Measurements from ENCODE around the gene TMEM184B.

TMEM184B gene

DNA sequence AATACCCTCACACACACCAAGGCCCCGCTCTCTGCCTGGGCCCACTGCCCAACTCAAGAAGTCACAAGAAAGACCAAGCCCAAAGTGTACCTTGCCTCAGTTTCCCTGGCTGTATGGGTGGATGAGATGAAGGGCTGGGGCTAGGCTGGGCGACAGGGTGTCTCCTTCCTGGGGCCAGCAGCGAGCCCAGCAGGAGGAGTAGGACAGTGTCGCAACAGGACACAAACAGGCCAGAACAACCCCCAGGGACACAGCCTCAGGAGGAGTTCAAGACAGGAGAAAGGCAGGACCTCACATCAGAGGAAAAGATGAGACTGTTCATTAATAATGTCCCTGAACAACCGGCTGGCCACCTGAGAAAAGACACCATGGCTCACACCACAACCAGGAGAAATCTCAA is 31.2 kb upstream of the TMEM184B start:
- Histone ChIP-seq H3K4me3 (ENCODE audit: extremely low read depth, insufficient read depth, low read length, poor library complexity, severe bottlenecking) (no peak overlapping the region), H3K36me3 (ENCODE audit: control insufficient read depth, insufficient read depth, low read length) (peaks cover 92% of the 10 kb centered on the region)

DNA sequence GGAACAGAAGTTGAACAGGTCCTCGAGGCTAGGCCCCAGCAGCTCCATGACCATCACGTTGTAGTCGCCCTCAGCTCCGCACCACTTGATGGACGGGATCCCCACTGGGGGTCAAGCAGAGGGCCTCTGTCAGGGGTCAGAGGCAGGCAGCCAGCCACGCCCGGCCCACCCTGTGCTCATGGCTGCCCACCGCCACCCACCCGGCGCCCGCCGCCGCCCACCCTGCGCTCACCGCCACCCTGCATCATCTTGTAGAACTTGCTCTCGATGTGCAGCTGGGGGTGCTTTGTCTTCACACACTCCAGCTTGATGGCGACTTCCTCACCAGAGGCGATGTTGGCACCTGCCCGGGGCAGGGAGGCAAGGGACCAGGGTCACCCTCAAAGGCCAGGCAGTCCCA is 30.1 kb upstream of the TMEM184B start:
- Histone ChIP-seq H3K36me3 (ENCODE audit: control insufficient read depth, insufficient read depth, low read length) (peaks cover 93% of the 10 kb centered on the region), H3K4me3 (ENCODE audit: extremely low read depth, insufficient read depth, low read length, poor library complexity, severe bottlenecking) (no peak overlapping the region), H3K27ac (ENCODE audit: low read depth, low read length, severe bottlenecking) (no peak overlapping the region), H3K4me1 (ENCODE audit: control insufficient read depth, insufficient read depth, low read length, poor library complexity, severe bottlenecking) (no peaks in the 10 kb centered on the region), H3K9me3 (ENCODE audit: control insufficient read depth, low read length) (no peaks in the 10 kb centered on the region)
- WGBS, 2 experiments (ENCODE audit: insufficient coverage in 2 of 2), result 95 to 97% methylated on average over 9 to 17 of the region's 19 CpGs

More for the DNA sequence above, 31.2 kb upstream of the TMEM184B start:
- Histone ChIP-seq H3K9me3 (ENCODE audit: control insufficient read depth, low read length) (no peaks in the 10 kb centered on the region), H3K27ac (ENCODE audit: low read depth, low read length, severe bottlenecking) (no peak overlapping the region), H3K4me1 (ENCODE audit: control insufficient read depth, insufficient read depth, low read length, poor library complexity, severe bottlenecking) (no peaks in the 10 kb centered on the region)
- 94 to 100% methylated on average over 2 to 4 of the region's 5 CpGs for WGBS, 2 experiments (ENCODE audit: insufficient coverage in 2 of 2)

DNA sequence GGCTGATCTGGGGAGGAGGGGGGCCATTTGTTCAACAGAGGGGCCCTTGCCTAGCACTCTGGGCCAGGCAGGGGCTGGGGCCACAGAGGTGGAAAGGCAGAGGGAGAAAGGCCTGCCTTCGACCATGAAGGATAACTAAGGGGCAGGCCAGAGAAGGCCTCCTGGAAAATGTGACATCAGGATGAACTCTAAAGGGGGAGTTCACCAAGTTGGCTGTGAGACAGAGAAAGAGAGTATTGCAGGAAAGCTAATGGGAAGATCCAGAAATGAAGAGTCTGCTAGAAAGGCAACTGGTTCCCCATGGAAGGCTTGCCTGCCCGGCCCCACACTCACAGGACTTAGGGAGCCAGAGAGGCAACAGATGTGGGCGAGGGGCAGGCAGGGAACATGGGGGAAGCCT is 28.1 kb upstream of the TMEM184B start:
- no peaks in the 10 kb centered on the region for H3K9me3 ChIP-seq (ENCODE audit: control insufficient read depth, low read length)
- WGBS, 2 experiments (ENCODE audit: insufficient coverage in 2 of 2), result 96 to 100% methylated on average over 3 of the region's 3 CpGs
- H3K4me3 ChIP-seq (ENCODE audit: extremely low read depth, insufficient read depth, low read length, poor library complexity, severe bottlenecking), result no peak overlapping the region
- no peaks in the 10 kb centered on the region for H3K4me1 ChIP-seq (ENCODE audit: control insufficient read depth, insufficient read depth, low read length, poor library complexity, severe bottlenecking)
- no peak overlapping the region for H3K27ac ChIP-seq (ENCODE audit: low read depth, low read length, severe bottlenecking)
- H3K36me3 ChIP-seq (ENCODE audit: control insufficient read depth, insufficient read depth, low read length), result peaks cover 99% of the 10 kb centered on the region

DNA sequence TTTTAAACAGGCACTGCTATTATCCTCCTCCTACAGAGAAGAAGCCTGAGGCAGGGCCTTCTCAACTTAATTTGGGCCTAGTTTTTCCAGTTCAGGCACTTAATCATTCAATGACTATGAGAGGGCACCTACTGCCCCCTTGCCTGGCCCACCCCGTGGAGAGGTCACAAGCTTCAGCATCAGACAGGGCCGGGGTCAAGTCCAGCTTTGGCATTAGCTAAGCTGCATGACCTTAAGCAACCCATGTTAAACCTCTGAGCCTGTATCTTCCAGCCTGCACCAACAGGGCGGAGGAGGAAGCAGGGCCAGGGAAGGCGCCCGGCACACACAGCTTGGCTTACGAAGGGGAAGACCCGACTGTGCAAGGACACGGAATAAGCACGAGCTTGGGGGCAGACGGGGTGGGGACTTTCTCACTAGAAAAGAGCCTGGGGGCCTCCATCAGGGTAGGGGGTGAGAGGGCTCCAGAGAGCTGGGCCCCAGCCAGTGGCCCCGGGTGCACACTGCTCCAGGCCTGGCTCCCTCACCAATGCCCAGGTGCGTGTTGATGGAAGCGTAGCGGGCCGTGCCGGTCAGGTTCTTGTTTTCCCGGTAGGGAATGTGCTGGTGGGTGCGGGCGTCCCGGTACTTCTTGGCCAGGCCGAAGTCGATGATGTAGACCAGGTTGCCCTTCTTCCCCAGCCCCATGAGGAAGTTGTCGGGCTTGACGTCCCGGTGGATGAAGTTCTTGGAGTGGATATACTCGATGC is 27.6 kb upstream of the TMEM184B start:
- Histone ChIP-seq H3K4me1 (ENCODE audit: control insufficient read depth, insufficient read depth, low read length, poor library complexity, severe bottlenecking) (no peaks in the 10 kb centered on the region), H3K9me3 (ENCODE audit: control insufficient read depth, low read length) (no peaks in the 10 kb centered on the region), H3K27ac (ENCODE audit: low read depth, low read length, severe bottlenecking) (no peak overlapping the region), H3K36me3 (ENCODE audit: control insufficient read depth, insufficient read depth, low read length) (peaks cover 99% of the 10 kb centered on the region), H3K4me3 (ENCODE audit: extremely low read depth, insufficient read depth, low read length, poor library complexity, severe bottlenecking) (no peak overlapping the region)
- WGBS, 2 experiments (ENCODE audit: insufficient coverage in 2 of 2), result 94 to 98% methylated on average over 19 to 23 of the region's 26 CpGs

- Histone ChIP-seq H3K36me3 (ENCODE audit: control insufficient read depth, insufficient read depth, low read length) (peaks cover 99% of the 10 kb centered on the region), H3K4me1 (ENCODE audit: control insufficient read depth, insufficient read depth, low read length, poor library complexity, severe bottlenecking) (no peaks in the 10 kb centered on the region), H3K27ac (ENCODE audit: low read depth, low read length, severe bottlenecking) (no peak overlapping the region), H3K4me3 (ENCODE audit: extremely low read depth, insufficient read depth, low read length, poor library complexity, severe bottlenecking) (no peak overlapping the region), H3K9me3 (ENCODE audit: control insufficient read depth, low read length) (no peaks in the 10 kb centered on the region)
- 96 to 99% methylated on average over 11 to 12 of the region's 12 CpGs for WGBS, 2 experiments (ENCODE audit: insufficient coverage in 2 of 2)
These were observed 26.9 kb upstream of the TMEM184B start for GRCh38 chr22:38299770-38300102.

DNA sequence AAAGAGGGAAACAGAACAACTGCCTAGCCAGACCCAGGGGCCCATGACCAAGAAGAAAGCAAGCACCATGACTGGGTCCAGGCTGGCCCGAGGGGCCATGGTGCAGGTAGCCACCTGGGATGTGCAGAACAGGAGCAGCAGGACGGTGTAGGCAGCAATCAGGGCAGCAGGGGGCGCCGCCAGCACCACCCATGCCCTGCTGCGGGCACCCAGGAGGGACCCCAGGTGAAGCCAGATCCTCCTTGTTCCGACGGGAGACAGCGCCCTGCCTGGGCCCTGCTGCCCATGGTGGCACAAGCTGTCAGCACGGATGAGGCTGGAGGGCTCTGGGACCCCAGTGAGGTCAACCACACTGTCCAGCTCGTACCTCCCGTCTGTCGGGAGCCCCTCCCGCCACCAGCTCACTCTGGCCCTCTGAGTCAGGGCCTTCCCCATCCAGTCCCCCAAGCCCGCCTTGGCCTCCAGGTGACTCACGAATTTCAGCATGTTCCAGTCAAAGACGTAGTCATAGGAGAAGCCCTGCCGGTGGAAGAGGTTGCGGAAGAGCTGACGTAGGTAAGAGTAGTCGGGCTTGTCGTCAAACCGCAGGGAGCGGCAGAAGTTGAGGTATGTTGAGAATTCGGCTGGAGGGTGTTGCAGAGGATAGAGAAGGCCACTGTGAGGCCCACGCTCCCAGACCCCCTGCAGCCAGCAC is 25.6 kb upstream of the TMEM184B start:
- 91 to 94% methylated on average over 22 to 23 of the region's 25 CpGs for WGBS, 2 experiments (ENCODE audit: insufficient coverage in 2 of 2)
- no peaks in the 10 kb centered on the region for H3K4me1 ChIP-seq (ENCODE audit: control insufficient read depth, insufficient read depth, low read length, poor library complexity, severe bottlenecking)
- no peak overlapping the region for H3K27ac ChIP-seq (ENCODE audit: low read depth, low read length, severe bottlenecking)
- H3K4me3 ChIP-seq (ENCODE audit: extremely low read depth, insufficient read depth, low read length, poor library complexity, severe bottlenecking), result no peak overlapping the region
- H3K36me3 ChIP-seq (ENCODE audit: control insufficient read depth, insufficient read depth, low read length), result peaks cover 98% of the 10 kb centered on the region
- H3K9me3 ChIP-seq (ENCODE audit: control insufficient read depth, low read length), result no peaks in the 10 kb centered on the region

- Histone ChIP-seq H3K27ac (ENCODE audit: low read depth, low read length, severe bottlenecking) (no peak overlapping the region), H3K4me1 (ENCODE audit: control insufficient read depth, insufficient read depth, low read length, poor library complexity, severe bottlenecking) (no peaks in the 10 kb centered on the region), H3K4me3 (ENCODE audit: extremely low read depth, insufficient read depth, low read length, poor library complexity, severe bottlenecking) (no peak overlapping the region), H3K36me3 (ENCODE audit: control insufficient read depth, insufficient read depth, low read length) (peaks cover 97% of the 10 kb centered on the region), H3K9me3 (ENCODE audit: control insufficient read depth, low read length) (no peaks in the 10 kb centered on the region)
- 97 to 100% methylated on average over 4 of the region's 4 CpGs for WGBS, 2 experiments (ENCODE audit: insufficient coverage in 2 of 2)
These were observed 23.6 kb upstream of the TMEM184B start for GRCh38 chr22:38296372-38296771.

DNA sequence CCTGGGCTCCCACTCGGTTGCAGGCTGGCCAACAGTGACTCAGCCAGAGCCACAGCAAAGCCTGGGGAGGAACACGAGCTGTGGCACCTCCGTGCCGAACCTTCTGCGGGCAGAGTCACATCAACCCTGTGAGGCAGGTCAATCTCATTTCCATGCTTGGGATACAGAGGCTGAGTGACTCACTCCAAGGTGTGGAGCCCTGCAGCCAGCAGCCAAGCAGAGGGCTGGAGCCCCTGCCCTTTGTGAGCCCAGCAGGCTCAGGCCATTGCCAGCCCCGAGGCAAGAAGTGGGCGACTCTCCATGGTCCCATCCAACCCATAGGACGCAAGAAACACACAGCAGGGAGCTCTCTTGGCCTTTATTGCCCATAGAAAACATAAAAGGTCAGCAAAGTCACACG is 23.1 kb upstream of the TMEM184B start:
- Histone ChIP-seq H3K27ac (ENCODE audit: low read depth, low read length, severe bottlenecking) (no peak overlapping the region), H3K9me3 (ENCODE audit: control insufficient read depth, low read length) (no peaks in the 10 kb centered on the region), H3K4me3 (ENCODE audit: extremely low read depth, insufficient read depth, low read length, poor library complexity, severe bottlenecking) (no peak overlapping the region), H3K4me1 (ENCODE audit: control insufficient read depth, insufficient read depth, low read length, poor library complexity, severe bottlenecking) (no peaks in the 10 kb centered on the region), H3K36me3 (ENCODE audit: control insufficient read depth, insufficient read depth, low read length) (peaks cover 97% of the 10 kb centered on the region)
- WGBS, 2 experiments (ENCODE audit: insufficient coverage in 2 of 2), result 95 to 96% methylated on average over 9 of the region's 9 CpGs

- Histone ChIP-seq H3K4me3 (ENCODE audit: extremely low read depth, insufficient read depth, low read length, poor library complexity, severe bottlenecking) (no peak overlapping the region), H3K36me3 (ENCODE audit: control insufficient read depth, insufficient read depth, low read length) (peaks cover 97% of the 10 kb centered on the region), H3K4me1 (ENCODE audit: control insufficient read depth, insufficient read depth, low read length, poor library complexity, severe bottlenecking) (no peaks in the 10 kb centered on the region), H3K9me3 (ENCODE audit: control insufficient read depth, low read length) (no peaks in the 10 kb centered on the region), H3K27ac (ENCODE audit: low read depth, low read length, severe bottlenecking) (no peak overlapping the region)
- WGBS, 2 experiments (ENCODE audit: insufficient coverage in 2 of 2), result 98 to 100% methylated on average over 5 to 6 of the region's 6 CpGs
These were observed 22.5 kb upstream of the TMEM184B start for GRCh38 chr22:38295339-38295738.

DNA sequence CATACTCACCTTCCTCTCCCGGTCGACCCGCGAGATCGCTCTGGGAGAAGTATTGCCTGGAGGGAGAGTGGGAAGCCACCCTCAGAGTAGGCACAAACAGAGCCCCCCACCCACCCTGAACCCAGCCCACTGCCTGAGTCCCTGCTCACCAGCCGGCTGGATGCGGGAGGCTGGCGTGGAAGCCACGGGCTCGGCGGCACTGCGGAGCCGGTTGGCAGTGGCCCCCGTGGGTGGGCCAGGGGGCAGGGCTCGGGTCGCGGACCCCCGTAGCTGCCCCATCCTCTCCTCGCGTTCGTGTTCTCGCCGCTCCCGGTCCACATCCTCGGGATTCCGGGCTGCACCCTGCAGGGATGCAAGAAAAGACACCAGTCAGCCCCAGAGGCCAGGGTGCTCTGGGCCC is 21.4 kb upstream of the TMEM184B start:
- Histone ChIP-seq H3K4me3 (ENCODE audit: extremely low read depth, insufficient read depth, low read length, poor library complexity, severe bottlenecking) (no peak overlapping the region), H3K36me3 (ENCODE audit: control insufficient read depth, insufficient read depth, low read length) (peaks cover 96% of the 10 kb centered on the region), H3K4me1 (ENCODE audit: control insufficient read depth, insufficient read depth, low read length, poor library complexity, severe bottlenecking) (no peaks in the 10 kb centered on the region), H3K27ac (ENCODE audit: low read depth, low read length, severe bottlenecking) (no peak overlapping the region), H3K9me3 (ENCODE audit: control insufficient read depth, low read length) (no peaks in the 10 kb centered on the region)
- WGBS, 2 experiments (ENCODE audit: insufficient coverage in 2 of 2), result 96 to 98% methylated on average over 14 to 19 of the region's 26 CpGs

DNA sequence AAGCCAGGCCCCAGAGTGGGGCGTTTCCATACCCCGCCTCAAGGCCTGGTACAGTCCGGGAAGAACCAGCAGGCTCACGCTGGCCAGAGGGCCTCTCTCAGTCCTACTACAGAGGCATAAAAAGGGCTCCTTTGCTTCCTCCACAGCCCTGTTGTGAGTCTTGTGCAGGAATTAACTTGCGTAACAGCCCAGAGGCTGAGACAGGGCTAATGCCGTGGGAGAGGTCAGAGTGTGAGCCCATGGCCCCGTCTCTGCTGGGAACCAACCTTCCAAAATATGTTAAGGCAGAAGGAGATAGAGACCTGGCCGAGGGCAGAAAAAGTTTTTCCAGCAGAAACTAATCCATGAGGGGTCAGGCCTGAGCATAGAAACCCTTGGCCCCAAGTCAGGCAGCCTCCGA is 19.9 kb upstream of the TMEM184B start:
- no peak overlapping the region for H3K4me3 ChIP-seq (ENCODE audit: extremely low read depth, insufficient read depth, low read length, poor library complexity, severe bottlenecking)
- peak overlapping the region; percentile 5 for H3K27ac ChIP-seq (ENCODE audit: low read depth, low read length, severe bottlenecking)
- H3K9me3 ChIP-seq (ENCODE audit: control insufficient read depth, low read length), result no peaks in the 10 kb centered on the region
- H3K36me3 ChIP-seq (ENCODE audit: control insufficient read depth, insufficient read depth, low read length), result peaks cover 88% of the 10 kb centered on the region
- WGBS, 2 experiments (ENCODE audit: insufficient coverage in 2 of 2), result 93 to 97% methylated on average over 8 to 9 of the region's 9 CpGs
- no peaks in the 10 kb centered on the region for H3K4me1 ChIP-seq (ENCODE audit: control insufficient read depth, insufficient read depth, low read length, poor library complexity, severe bottlenecking)

All from mesodermal cell (in vitro differentiated cells).